WERI-Rb-1 (cell line): ENCODE data around the gene CCDC85A.

Source experiments
- DNase-seq: peaks from one replicate; pipeline ENCODE4 v3.0.0-alpha.2; 2020
- H3K27ac ChIP-seq: fragments of 250-450 bp; sonication (Bioruptor Pico); 2 replicates; pipeline ENCODE4 v1.5.1; 2020; ENCODE audit warnings: mild to moderate bottlenecking, moderate library complexity
- H3K27me3 ChIP-seq: fragments of 250-450 bp; sonication (Bioruptor Pico); 2 replicates; pipeline ENCODE4 v1.5.1; 2021; ENCODE audit warnings: mild to moderate bottlenecking, low read depth, moderate library complexity; ENCODE audit not compliant: insufficient read depth, severe bottlenecking
- H3K36me3 ChIP-seq: fragments of 250-450 bp; sonication (Bioruptor Pico); 2 replicates; pipeline ENCODE4 v1.5.1; 2020; ENCODE audit warnings: mild to moderate bottlenecking, moderate library complexity
- H3K4me3 ChIP-seq: 2 replicates; pipeline ENCODE4 v1.5.1; 2011; ENCODE audit warnings: low read depth, mild to moderate bottlenecking, control low read depth, low read length
- H3K9me3 ChIP-seq: fragments of 250-450 bp; sonication (Bioruptor Pico); 2 replicates; pipeline ENCODE4 v1.5.1; 2021; ENCODE audit warnings: mild to moderate bottlenecking, moderate library complexity; ENCODE audit not compliant: severe bottlenecking
- TF ChIP-seq, protein P1 (sequence below): IDR thresholded peaks from 2 replicates; pipeline ENCODE4 v1.5.1; 2011; ENCODE audit warnings: low read depth, mild to moderate bottlenecking, control low read depth, inconsistent platforms, low read length

CCDC85A gene

GRCh38 chr2:56295666-56296065 lies 111.9 kb downstream of the CCDC85A start:
- no peaks in the 10 kb centered on the region for H3K27me3 ChIP-seq
- no peaks in the 10 kb centered on the region for H3K36me3 ChIP-seq
- no peak for DNase-seq
- no peak overlapping the region for H3K4me3 ChIP-seq
- H3K27ac ChIP-seq = no peak overlapping the region
- no peaks in the 10 kb centered on the region for H3K9me3 ChIP-seq
- TF ChIP-seq, protein P1, sequence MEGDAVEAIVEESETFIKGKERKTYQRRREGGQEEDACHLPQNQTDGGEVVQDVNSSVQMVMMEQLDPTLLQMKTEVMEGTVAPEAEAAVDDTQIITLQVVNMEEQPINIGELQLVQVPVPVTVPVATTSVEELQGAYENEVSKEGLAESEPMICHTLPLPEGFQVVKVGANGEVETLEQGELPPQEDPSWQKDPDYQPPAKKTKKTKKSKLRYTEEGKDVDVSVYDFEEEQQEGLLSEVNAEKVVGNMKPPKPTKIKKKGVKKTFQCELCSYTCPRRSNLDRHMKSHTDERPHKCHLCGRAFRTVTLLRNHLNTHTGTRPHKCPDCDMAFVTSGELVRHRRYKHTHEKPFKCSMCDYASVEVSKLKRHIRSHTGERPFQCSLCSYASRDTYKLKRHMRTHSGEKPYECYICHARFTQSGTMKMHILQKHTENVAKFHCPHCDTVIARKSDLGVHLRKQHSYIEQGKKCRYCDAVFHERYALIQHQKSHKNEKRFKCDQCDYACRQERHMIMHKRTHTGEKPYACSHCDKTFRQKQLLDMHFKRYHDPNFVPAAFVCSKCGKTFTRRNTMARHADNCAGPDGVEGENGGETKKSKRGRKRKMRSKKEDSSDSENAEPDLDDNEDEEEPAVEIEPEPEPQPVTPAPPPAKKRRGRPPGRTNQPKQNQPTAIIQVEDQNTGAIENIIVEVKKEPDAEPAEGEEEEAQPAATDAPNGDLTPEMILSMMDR = no peak

GRCh38 chr2:56297671-56298070 lies 113.9 kb downstream of the CCDC85A start:
- H3K27me3 ChIP-seq = no peaks in the 10 kb centered on the region
- TF ChIP-seq, protein P1 = no peak
- no peak for DNase-seq
- H3K27ac ChIP-seq = no peak overlapping the region
- H3K36me3 ChIP-seq = no peaks in the 10 kb centered on the region
- no peaks in the 10 kb centered on the region for H3K9me3 ChIP-seq
- no peak overlapping the region for H3K4me3 ChIP-seq

DNA sequence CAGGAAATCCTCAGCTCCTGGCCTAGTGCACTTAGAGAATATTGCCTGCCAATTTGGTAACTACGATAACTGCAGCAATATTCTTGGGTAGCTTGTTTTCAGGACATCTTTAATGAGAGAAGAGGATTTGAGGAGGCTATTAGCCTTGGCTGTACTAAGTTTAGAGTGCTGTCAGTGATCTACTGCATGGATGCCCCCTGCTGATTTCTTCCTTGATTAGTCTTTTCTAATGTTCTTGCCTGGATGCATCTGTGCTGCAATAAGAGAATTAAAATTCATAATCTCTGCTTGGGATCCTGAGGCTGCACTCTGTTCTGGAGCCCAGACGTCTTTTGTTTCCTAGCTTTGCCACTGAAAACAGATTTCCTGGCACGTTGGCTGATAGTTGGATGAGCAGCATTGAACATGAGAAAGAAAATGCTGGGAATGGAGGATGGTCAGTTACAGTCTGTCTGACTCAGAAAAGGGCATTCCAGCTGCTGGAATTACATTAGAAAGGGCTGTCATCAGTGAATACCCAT lies 115.4 kb downstream of the CCDC85A start:
- Histone ChIP-seq H3K4me3 (no peak overlapping the region; the same call in 1 of the 2 replicates), H3K27me3 (no peaks in the 10 kb centered on the region), H3K9me3 (no peaks in the 10 kb centered on the region), H3K36me3 (no peaks in the 10 kb centered on the region), H3K27ac (peak overlapping the region; percentile 33)
- DNase-seq = peak; percentile 54
- TF ChIP-seq, protein P1 = no peak

DNA sequence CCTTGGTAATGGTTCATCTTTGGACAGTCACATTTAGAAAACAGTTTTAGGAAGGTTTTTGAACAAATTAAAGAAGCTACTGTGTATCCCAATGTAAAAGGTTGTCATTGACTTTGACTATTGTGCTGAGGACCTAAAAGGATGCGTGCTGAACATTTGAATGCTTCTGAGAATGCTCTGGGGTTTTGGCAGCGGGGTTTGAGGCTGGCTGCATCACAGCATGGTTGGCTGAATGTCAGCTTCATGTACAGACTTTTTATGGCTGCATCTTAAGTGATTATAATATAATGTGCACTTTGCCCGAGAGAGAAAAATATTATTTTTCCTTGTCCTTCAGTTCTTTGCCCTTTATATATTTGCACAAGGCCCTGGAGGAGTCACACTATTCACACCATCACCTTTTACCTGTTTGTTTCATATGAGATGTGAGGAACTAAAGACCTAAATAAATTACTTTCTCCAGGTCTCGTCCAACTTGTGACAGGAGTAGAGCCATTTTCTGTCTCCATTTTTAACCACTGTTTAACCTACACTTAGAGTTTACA lies 125.9 kb downstream of the CCDC85A start:
- Histone ChIP-seq H3K27me3 (no peaks in the 10 kb centered on the region), H3K4me3 (no peak overlapping the region), H3K36me3 (no peaks in the 10 kb centered on the region), H3K27ac (no peak overlapping the region), H3K9me3 (no peaks in the 10 kb centered on the region)
- TF ChIP-seq, protein P1 = no peak
- no peak for DNase-seq

- TF ChIP-seq, protein P1 = no peak
- H3K27me3 ChIP-seq = no peaks in the 10 kb centered on the region
- H3K27ac ChIP-seq = no peak overlapping the region
- H3K36me3 ChIP-seq = no peaks in the 10 kb centered on the region
- no peak for DNase-seq
- no peaks in the 10 kb centered on the region for H3K9me3 ChIP-seq
- no peak overlapping the region for H3K4me3 ChIP-seq
Observed at GRCh38 chr2:56313500-56313921, 129.7 kb downstream of the CCDC85A start.

DNA sequence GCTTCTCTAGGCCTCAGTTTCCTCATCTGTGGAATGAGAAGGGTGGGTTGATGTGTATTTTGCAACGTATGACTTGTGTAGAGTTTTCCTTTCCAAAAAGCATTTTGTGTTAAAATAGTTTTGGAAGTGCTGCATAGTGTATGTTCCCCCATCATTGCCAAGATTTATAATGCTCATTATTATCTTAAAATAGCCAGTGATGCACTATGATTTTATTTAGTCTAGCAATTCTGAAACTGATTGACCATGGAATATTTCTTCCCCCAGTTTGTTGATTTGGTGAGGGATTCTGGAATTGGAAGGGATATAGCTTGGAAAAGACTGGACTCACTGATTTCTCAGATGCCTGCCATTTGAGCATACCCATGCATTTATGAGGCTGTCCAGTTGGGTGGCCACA lies 130.6 kb downstream of the CCDC85A start:
- TF ChIP-seq, protein P1 = no peak
- DNase-seq = no peak
- no peaks in the 10 kb centered on the region for H3K36me3 ChIP-seq
- H3K4me3 ChIP-seq = no peak overlapping the region
- H3K27me3 ChIP-seq = no peaks in the 10 kb centered on the region
- no peaks in the 10 kb centered on the region for H3K9me3 ChIP-seq
- H3K27ac ChIP-seq = no peak overlapping the region
